ENCODE measurements around the gene CDH8. TPM values are rescaled to one million over a fixed set of nuclear protein-coding genes. Genes with fewer than 3 reads are reported as not detected.

The CDH8 gene
- total RNA-seq, 1 experiment from 2014 or later = 5.7 TPM

DNA sequence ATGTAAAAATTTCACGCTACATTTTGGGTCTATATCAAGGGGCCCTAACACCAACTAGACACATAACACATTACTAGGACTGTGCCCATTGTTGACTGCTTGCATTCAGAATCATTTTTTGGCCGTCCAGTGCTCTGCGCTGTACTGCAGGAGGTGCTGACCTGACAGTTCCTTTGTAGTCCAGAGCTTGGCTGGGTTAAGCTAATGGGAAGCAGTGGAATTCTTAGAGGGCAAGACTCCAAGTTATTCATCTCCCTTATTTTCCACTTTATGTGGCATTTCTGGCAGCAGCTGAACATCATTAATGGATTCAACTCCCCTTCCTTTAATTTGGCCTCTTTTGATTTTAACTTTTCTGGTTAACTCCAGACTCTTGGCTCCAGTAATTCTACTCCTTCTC lies 351.7 kb downstream of the CDH8 start:
- Histone ChIP-seq H3K4me3 (ENCODE audit: low read length) (no peak overlapping the region), H3K4me1 (ENCODE audit: insufficient read depth, low read length) (no peaks in the 10 kb centered on the region), H3K9ac (ENCODE audit: low read length) (no peak overlapping the region), H3K9me3 (ENCODE audit: low read length) (no peaks in the 10 kb centered on the region), H3K9me2 (replicated peaks; ENCODE audit: low read length) (no peaks in the 10 kb centered on the region), H4K20me1 (ENCODE audit: low read length) (no peaks in the 10 kb centered on the region), H3K27ac (ENCODE audit: low read length) (no peak overlapping the region), H3K27me3 (ENCODE audit: low read length) (no peaks in the 10 kb centered on the region), H3K79me2 (ENCODE audit: low read length) (no peaks in the 10 kb centered on the region), H3K36me3 (ENCODE audit: low read depth, low read length) (no peaks in the 10 kb centered on the region), H2AFZ (ENCODE audit: low read length) (no peak overlapping the region), H3F3A (ENCODE audit: low read length, unreplicated experiment) (no peaks in the 10 kb centered on the region), H3K4me2 (ENCODE audit: low read length) (no peak overlapping the region)
- no TSS peak for BruUV-seq (replicated peaks)
- no peak for TF ChIP-seq EZH2 (IDR thresholded peaks at IDR 0.05; ENCODE audit: low read length, unreplicated experiment)
- TF ChIP-seq CTCF (conservative IDR thresholded peaks at IDR 0.05; ENCODE audit: low read depth, low read length) = no peak
- TF ChIP-seq EZH2phosphoT487 (IDR thresholded peaks at IDR 0.05; ENCODE audit: borderline replicate concordance, low read length) = no peak
- intact Hi-C loops (cut with micrococcal nuclease) = no loop called here
- ChIA-PET CTCF (no interaction called here), POLR2A (ENCODE audit: unreplicated experiment) (no interaction called here)
- ATAC-seq (no peak), DNase-seq (no peak)

DNA sequence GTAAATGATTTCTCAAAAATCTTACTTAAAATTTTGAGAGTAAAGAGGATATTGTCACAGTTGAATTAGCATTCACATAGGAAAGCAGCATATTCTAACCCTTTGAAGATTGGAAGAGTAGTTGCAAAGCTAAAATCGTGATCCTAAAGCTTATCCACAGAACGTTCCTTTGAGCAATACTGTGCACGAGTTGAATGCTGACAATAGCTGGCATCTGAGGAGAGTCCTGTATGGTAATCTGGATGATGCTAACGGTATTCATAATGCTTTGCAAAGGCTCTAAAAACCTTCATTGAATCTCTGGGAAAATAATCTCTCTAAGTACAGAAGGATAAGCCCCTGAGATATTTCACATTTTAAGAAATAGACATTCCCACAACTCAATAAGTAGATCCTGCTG lies 354.6 kb downstream of the CDH8 start:
- Histone ChIP-seq H3K36me3 (ENCODE audit: low read depth, low read length) (no peaks in the 10 kb centered on the region), H3K4me2 (ENCODE audit: low read length) (no peak overlapping the region), H3F3A (ENCODE audit: low read length, unreplicated experiment) (no peaks in the 10 kb centered on the region), H3K27ac (ENCODE audit: low read length) (no peak overlapping the region), H3K9me3 (ENCODE audit: low read length) (no peaks in the 10 kb centered on the region), H3K9ac (ENCODE audit: low read length) (no peak overlapping the region), H3K79me2 (ENCODE audit: low read length) (no peaks in the 10 kb centered on the region), H3K4me3 (ENCODE audit: low read length) (no peak overlapping the region), H4K20me1 (ENCODE audit: low read length) (no peaks in the 10 kb centered on the region), H3K4me1 (ENCODE audit: insufficient read depth, low read length) (no peaks in the 10 kb centered on the region), H2AFZ (ENCODE audit: low read length) (no peak overlapping the region), H3K27me3 (ENCODE audit: low read length) (no peaks in the 10 kb centered on the region), H3K9me2 (replicated peaks; ENCODE audit: low read length) (no peaks in the 10 kb centered on the region)
- ChIA-PET POLR2A (ENCODE audit: unreplicated experiment) (no interaction called here), CTCF (no interaction called here)
- TF ChIP-seq CTCF (conservative IDR thresholded peaks at IDR 0.05; ENCODE audit: low read depth, low read length) = no peak
- no peak for TF ChIP-seq EZH2 (IDR thresholded peaks at IDR 0.05; ENCODE audit: low read length, unreplicated experiment)
- no peak for TF ChIP-seq EZH2phosphoT487 (IDR thresholded peaks at IDR 0.05; ENCODE audit: borderline replicate concordance, low read length)
- BruUV-seq (replicated peaks) = no TSS peak
- no peak for ATAC-seq
- no peak for DNase-seq
- intact Hi-C loops (cut with micrococcal nuclease) = no loop called here

GRCh38 chr16:61681124-61681523 lies 355.1 kb downstream of the CDH8 start:
- intact Hi-C loops (cut with micrococcal nuclease) = no loop called here
- Histone ChIP-seq H3K27me3 (ENCODE audit: low read length) (no peaks in the 10 kb centered on the region), H3K36me3 (ENCODE audit: low read depth, low read length) (no peaks in the 10 kb centered on the region), H4K20me1 (ENCODE audit: low read length) (no peaks in the 10 kb centered on the region), H3K9me2 (replicated peaks; ENCODE audit: low read length) (no peaks in the 10 kb centered on the region), H3K79me2 (ENCODE audit: low read length) (no peaks in the 10 kb centered on the region), H3K9ac (ENCODE audit: low read length) (no peak overlapping the region), H3F3A (ENCODE audit: low read length, unreplicated experiment) (no peaks in the 10 kb centered on the region), H3K4me1 (ENCODE audit: insufficient read depth, low read length) (no peaks in the 10 kb centered on the region), H3K4me3 (ENCODE audit: low read length) (no peak overlapping the region), H3K27ac (ENCODE audit: low read length) (no peak overlapping the region), H3K9me3 (ENCODE audit: low read length) (no peaks in the 10 kb centered on the region), H2AFZ (ENCODE audit: low read length) (no peak overlapping the region), H3K4me2 (ENCODE audit: low read length) (no peak overlapping the region)
- no peak for ATAC-seq
- no peak for TF ChIP-seq EZH2phosphoT487 (IDR thresholded peaks at IDR 0.05; ENCODE audit: borderline replicate concordance, low read length)
- no peak for TF ChIP-seq CTCF (conservative IDR thresholded peaks at IDR 0.05; ENCODE audit: low read depth, low read length)
- TF ChIP-seq EZH2 (IDR thresholded peaks at IDR 0.05; ENCODE audit: low read length, unreplicated experiment) = no peak
- BruUV-seq (replicated peaks) = no TSS peak
- DNase-seq = no peak
- POLR2A ChIA-PET (ENCODE audit: unreplicated experiment) = no interaction called here
- CTCF ChIA-PET = no interaction called here

Data from PC-3 (cell line).